ENCODE data around the gene CSMD2.
A peak's percentile ranks its signal among the peaks of the same experiment; 100 is the strongest.

CSMD2 gene

GRCh38 chr1:33577663-33578062, 587.4 kb downstream of the CSMD2 start:
- no peak for DNase-seq

GRCh38 chr1:33576821-33577599, 588.0 kb downstream of the CSMD2 start:
- no peak for DNase-seq

GRCh38 chr1:33575324-33575879, 589.6 kb downstream of the CSMD2 start:
- DNase-seq: no peak

- no peak for DNase-seq
These were observed 591.4 kb downstream of the CSMD2 start for GRCh38 chr1:33573661-33574060.

GRCh38 chr1:33572387-33572786, 592.6 kb downstream of the CSMD2 start:
- DNase-seq: no peak

DNA sequence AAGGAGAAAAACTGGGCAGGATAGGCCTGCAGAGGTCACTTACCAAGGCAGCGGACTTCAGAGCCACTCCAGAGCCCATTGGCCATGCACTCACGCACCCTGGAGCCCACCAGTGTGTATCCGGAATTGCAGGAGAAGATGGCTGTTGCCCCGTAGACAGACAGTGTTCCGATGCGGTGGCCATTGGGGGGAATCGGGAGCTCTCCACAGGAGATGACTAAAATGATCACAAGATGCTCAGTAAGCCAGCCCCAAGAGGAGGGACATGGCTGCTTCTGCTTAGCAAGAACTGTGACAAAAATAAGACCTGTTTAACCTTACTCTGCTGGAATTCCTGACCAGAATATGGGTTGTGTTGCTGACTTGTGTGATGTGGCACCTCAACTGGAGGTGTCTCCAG, 595.7 kb downstream of the CSMD2 start:
- no peak for DNase-seq

- no peak for DNase-seq
These were observed 601.3 kb downstream of the CSMD2 start for GRCh38 chr1:33563699-33564098.

DNA sequence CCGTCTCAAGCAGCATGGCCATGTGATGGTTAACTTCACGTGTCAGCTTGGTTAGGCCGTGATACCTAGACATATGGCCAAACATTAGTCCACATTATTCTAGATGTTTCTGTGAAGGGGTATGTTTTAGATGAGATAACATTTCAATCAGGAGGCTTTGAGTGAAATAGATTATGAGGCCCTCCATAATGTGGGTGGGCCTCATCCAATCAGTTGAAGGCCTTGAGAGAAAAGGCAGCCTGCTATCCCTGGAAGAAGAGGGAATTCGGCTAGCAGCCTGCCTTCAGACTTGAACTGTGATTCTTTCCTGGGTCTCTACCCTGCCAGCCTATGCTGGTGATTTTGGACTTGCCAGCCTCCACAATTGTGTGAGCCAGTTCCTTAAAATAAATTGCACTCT, 602.5 kb downstream of the CSMD2 start:
- no peak for DNase-seq

GRCh38 chr1:33561576-33561975, 603.5 kb downstream of the CSMD2 start:
- no peak for DNase-seq

DNA sequence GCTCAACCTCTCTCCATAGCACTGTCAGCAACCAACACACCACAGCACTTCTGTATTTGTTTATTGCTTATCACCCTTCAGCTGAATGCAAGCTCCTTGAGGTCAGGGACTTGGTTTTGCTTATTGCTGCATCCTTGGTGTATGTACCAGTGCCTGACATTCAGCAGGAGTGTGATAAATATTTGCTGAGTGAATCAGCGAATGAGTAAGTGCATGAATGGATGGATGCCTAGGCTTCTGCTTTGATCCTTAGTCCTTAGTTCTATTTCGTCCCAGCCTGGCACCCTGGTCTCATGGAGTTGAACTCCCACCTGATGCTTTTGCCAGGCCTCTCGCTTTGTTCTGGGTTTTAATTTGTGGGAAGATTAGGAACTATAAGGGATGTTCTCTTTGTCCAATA, 604.4 kb downstream of the CSMD2 start:
- no peak for DNase-seq

DNA sequence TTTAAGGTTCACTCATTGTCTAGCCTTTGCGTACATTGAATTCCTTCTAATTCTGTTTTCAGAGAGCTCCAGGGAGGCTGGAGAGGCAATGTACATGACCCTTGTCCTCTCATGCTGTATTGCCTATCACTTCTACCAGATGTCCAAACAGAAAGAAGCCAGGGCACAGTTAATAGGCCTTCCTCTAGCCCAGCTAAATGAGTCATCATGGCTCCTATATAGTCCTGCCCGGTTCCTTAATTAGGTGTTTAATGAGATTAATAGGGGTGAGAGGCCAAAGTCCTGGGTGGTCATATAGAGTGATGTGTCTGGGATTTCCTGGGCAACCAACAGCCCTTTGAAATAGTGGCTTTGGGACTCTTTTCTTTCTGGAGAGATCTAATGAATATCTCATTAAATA, 616.3 kb downstream of the CSMD2 start:
- no peak for DNase-seq

- DNase-seq: no peak
These were observed 616.7 kb downstream of the CSMD2 start for GRCh38 chr1:33548319-33548718.

DNA sequence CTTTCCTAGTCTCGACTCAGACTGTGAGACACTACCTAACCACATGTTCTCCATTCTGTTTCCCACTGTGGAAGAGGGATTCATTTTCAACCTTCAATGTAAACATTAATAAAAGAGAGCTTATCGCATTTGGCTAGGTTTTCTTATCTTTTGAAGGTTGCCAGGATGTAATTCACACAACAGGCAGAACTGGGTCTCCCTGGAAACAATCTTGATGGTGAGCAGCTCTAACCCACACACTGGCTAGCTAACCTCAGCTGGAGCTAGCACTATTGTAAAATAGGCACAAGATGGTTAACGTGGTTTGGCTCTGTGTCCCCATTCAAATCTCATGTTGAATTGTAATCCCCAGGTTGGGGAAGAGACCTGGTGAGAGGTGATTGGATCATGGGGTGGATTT, 617.5 kb downstream of the CSMD2 start:
- DNase-seq: no peak

- DNase-seq: no peak
These were observed 623.1 kb downstream of the CSMD2 start for GRCh38 chr1:33541966-33542365.

- DNase-seq: no peak
These were observed 627.1 kb downstream of the CSMD2 start for GRCh38 chr1:33537885-33538284.

DNA sequence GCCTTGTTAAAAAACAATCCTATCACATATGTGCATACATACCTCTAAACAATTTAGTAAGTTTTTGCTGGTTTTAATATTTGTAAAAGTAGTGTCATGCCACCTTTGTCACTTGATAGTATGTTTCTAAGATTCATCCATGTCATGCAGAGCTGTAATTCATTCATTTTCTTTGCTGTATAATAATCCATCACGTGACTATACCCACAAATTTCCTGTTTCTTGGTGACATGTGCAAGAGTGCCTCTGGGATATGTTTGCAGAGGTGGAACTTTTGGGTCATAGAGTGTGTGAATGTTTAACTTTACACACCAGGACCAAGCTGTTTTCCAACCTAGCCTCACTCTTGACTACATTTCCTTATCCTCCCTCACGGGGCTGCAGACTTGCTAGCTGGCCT, 629.7 kb downstream of the CSMD2 start:
- no peak for DNase-seq

DNA sequence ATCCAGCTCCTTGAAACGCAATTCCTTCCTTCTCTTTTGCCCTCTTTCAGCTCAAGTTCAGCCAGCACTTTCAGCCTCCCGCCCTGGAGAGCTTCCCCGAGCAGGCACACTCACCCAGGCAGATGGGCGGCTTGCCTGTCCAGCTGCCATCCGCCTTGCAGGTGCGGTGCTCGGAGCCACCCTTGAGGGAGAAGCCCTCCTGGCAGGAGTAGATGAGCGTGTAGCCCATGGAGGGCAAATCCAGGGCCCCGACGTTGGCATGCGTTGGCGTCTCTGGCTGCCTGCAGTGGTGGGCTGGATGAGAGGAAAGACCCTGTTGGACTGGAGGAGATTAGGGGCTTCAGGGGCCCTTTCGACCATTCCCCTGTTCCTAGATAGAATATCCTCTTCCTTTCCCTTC, 632.1 kb downstream of the CSMD2 start:
- DNase-seq: no peak

GRCh38 chr1:33532250-33532649, 632.8 kb downstream of the CSMD2 start:
- no peak for DNase-seq

DNA sequence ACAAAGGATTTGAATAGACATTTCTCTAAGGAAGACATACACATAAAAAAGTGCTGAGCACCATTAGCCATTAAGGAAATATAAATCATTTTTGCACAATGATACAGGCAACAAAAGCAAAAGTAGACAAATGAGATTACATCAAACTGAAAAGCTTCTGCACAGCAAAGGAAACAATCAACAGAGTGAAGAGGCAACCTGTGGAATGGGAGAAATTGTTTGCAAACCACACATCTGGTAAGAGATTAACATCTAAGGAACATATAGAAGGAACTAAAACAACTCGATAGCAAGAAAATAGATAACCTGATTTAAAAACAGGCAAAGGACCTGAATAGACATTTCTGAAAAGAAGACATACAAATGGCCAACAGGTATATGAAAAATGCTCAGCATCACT, 635.1 kb downstream of the CSMD2 start:
- DNase-seq: no peak

GRCh38 chr1:33527934-33528333, 637.1 kb downstream of the CSMD2 start:
- no peak for DNase-seq

DNA sequence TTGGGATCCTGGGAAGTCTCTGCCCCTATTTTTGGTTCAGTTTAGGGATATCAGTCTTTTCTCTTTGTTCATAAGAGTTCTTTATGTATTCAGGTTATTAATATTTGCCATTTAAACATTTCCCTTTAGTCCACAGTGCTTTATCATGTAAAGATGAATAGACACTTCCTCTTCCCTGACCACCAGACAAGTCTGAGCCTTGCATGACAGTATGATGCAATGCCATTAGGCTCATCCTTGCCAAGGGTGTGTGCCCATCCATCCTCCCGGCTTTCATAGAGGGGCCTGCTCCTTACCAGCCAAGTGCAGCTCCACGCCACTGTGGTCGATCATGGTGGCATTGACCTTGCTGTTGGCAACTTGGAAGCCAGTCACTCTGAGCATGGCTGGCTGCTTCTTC, 640.4 kb downstream of the CSMD2 start:
- peak; percentile 13 to 43 (median 21) for DNase-seq

DNA sequence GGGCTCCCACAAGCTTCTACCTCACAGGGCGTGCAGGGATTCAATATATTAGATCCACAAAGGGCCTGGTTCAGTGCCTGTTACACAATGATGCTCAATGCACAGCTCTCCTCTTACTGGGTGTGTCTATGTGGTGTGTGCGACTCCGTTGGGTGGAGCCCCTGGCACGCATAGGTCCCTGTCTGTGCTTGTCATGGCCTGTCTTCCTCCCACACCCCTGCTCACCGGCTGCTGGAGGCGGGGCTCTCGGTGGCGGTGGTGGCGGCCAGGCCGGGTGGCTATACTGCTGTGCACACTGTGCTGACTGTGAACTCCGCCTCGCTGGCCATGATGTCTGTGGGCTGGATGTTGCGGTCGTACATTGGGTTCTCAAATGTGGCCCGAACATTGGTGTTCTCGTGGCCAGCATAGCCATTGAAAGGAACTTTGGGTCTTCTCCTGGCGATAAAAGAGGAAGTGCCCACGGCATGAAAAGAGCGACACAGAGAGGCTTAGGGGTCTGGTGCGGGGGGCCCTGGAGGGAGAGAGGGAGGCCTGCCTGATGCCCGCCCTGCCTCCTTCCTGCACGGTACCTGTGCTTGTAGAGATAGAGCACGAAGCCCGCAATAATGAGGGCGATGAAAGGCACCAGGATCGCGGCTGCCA, 645.7 kb downstream of the CSMD2 start:
- no peak for DNase-seq

GRCh38 chr1:33517596-33518250, 647.3 kb downstream of the CSMD2 start:
- DNase-seq: no peak
